HG03558 (cell line): ENCODE data around the gene PDZD8.
"Not testable (repeated sequence)": the region's sequence is repeated elsewhere in the genome, so short reads cannot be mapped to it uniquely, and the experiment has no call there.

Source experiments
- ATAC-seq: cut with Tn5 transposase; IDR thresholded peaks from one replicate; pipeline ENCODE4 v1.9.1; 2021; ENCODE audit warnings: moderate number of reproducible peaks; ENCODE audit not compliant: unreplicated experiment; ENCODE audit errors: extremely low read depth

PDZD8 gene

DNA sequence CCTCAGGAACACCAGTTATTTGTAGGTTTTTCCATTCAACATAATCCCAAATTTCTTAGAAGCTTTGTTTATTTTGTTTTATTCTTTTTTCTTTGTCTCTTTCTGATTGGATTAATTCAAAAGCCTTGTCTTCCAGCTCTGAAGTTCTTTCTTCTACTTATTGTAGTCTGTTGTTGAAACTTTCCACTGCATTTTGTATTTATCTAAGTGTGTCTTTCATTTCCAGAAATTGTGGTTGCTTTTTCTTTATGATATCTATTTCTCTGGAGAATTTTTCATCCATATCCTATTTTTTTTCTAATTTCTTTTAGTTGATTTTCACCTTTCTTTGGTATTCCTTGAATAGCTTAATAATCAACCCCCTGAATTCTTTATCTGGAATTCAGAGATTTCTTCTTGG is 75.8 kb downstream of the PDZD8 start:
- ATAC-seq, result no peak

DNA sequence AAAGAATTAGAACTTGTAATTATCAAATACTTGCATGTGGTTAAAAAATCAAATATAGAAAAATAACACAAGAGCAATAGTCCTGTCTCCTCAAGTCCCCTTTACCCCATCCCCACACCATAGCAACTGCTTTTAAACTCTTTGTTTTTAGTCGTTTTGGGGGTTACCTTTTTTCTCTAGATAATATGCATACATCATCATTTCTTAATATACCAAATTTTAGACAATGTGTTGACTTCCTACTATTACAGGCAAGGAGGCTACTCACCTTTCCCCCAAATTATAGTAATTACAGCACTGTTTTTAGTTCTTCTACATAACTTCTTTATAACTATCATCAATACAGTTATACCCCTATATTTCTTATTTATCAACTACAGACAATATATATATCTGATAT is 77.0 kb downstream of the PDZD8 start:
- no peak for ATAC-seq

DNA sequence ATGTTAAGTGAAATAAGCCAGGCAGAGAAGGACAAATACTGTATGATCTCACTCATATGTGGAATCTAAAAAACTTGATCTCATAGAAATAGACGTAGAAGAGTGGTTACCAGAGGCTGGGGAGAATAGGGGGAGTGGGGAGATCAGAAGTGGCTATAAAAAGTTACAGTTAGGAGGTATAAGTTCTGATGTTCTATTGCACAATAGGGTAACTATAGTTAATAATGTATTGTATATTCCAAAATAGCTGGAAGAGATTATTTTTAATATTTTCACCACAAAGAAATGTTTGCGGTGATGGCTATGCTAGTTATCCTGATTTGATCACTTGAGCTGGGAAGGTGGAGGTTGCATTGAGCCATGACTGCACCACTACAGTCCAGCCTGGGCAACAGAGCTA is 80.5 kb downstream of the PDZD8 start:
- no peak for ATAC-seq

DNA sequence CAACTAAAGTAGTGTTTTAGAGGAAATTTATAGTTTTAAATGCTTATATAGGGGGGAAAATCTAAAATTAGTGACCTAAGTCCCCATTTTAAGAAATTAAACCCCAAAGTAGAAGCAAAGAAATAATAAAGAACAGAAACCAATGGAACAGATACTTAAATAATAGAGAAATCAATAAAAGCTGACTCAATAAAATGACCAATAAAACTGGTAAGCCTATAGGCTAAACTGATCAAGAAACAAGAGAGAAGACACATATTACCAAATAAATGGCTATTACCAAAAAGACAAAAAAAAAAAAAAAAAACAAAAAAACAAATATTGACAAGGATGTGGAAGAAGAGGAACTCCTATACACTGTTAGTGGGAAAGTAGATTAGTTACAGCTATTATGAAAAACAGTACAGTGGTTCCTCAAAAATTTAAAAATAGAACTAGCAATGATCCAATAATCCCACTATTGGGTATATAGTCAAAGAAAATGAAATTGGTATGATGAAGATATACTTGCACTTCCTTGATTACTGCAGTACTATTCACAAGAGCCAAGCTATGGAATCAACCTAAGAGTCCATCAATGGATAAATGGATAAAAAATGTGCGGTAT is 81.1 kb downstream of the PDZD8 start:
- no peak for ATAC-seq

DNA sequence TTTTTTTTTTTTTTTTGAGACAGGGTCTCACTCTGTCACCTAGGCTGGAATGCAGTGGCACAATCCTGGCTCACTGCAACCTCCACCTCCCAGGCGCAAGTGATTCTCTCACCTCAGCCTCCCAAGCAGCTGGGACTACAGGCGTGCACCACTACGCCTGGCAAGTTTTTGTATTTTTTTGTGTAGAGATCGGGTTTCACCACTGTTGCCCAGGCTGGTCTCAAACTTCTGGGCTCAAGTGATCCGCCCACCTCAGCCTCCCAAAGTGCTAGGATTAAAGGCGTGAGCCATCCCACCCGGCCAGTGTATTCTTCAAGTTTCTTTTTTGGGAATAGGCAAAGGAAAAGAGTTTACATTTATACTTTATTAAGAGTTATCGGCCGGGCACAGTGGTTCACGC is 84.4 kb downstream of the PDZD8 start:
- not testable (repeated sequence) for ATAC-seq

DNA sequence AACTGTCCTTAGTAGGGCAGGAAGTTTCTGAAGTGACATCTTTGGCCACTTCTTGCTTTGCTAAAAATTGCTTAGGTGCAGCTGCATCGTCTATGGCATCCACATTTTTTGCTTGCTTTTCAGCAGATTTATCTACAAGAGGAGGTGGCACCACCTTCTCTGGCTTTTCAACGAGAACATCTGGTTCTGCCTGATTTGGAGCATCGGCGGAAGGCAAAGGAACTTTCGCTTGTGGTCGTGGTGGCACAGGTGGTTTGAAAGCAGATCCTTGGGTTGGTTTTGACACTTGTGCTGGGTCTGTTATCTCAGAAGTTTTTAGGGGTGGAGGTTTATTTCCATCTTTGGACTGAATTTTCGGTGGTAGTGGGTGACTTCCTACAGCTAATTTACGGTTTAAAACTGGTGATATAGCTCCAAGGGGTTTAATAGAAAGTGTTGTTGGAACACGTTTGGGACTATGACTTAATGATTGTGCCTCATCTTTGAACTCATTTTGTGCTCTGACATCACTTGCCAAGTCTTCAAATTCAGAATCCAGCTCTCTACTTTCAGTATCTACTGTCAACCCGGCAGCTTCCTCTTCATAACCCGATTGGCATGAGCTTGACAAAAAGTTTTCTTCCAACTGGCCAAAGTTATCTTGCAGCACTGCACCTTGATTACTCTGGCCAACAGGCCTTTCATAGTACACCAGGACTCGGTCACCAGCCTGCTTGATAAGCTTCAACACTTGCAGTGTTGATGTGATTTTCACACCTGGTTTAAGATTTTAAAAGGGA is 90.3 kb downstream of the PDZD8 start:
- no peak for ATAC-seq

DNA sequence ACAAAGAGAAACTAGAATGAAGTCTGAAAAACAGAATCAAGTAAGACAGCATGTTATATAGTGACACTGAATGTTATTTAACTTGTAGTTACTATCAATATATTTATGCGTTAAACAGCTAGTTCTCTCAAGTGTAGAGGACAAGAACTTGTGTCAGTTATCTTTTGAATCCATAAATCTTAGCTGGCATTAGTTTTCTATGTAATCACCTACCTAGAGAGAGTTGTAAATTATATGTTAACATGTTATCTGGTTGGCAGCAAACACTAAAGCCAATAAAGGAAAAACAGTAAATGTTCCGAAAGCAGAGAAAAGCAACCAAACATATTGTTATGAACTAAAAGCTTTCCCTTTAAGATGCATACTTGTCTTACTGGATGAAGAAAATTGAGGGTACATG is 97.6 kb downstream of the PDZD8 start:
- no peak for ATAC-seq

DNA sequence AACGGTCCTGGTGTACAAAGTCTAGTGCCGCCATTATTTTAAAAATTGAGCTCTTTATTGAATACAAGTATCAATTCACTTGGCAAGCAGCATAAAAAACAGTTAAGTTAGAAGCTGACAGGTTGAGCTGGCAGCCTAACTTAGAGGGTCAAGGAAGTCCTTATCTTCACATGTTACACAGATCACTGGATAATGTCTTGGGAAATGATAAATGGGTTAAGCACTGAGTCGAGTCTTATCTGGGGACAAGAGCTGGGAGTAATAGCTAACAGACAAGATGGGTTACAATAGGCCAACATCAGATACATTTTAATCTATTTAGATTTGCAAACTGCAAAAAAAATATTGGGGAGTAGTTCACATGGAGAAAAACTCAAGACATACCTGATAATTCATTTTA is 100.1 kb downstream of the PDZD8 start:
- ATAC-seq, result no peak

DNA sequence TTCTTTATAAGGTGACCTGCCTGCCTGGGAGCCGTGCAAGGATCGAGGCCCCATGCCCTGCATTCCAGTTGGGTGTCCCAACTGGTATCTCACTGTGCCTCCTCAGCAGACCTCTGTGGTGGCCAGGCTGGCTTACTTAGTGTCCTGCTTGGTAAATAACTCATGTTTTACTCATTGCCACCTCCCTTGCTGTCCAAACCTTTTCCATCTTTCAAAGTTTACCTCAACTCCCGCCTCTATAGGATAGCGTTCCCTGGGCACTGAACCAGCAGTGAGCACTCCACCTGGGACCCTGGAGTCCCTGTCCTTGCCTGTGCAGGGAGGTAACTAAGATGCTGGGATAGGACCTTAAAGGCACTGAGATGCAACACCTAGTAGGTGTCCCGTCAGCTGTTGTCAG is 100.7 kb downstream of the PDZD8 start:
- no peak for ATAC-seq

DNA sequence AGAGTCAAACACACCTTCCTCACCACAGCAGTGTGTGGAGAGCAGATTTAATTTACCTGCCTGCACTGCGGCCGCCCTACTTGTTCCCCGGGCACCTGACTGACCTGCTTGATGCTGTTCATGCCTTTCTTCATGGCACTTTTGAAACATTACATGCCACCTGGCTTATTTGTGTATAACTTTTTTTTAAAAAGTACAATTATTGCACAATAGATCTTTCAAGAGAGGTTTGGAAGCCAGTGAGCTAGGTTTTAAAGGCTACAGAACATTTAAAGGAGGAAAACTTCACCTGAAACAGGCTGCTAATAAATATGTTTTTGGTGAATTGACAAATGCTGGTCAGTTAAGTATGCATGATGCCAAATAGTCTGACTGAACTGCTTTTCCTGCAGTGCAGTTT is 101.3 kb downstream of the PDZD8 start:
- ATAC-seq, result no peak

DNA sequence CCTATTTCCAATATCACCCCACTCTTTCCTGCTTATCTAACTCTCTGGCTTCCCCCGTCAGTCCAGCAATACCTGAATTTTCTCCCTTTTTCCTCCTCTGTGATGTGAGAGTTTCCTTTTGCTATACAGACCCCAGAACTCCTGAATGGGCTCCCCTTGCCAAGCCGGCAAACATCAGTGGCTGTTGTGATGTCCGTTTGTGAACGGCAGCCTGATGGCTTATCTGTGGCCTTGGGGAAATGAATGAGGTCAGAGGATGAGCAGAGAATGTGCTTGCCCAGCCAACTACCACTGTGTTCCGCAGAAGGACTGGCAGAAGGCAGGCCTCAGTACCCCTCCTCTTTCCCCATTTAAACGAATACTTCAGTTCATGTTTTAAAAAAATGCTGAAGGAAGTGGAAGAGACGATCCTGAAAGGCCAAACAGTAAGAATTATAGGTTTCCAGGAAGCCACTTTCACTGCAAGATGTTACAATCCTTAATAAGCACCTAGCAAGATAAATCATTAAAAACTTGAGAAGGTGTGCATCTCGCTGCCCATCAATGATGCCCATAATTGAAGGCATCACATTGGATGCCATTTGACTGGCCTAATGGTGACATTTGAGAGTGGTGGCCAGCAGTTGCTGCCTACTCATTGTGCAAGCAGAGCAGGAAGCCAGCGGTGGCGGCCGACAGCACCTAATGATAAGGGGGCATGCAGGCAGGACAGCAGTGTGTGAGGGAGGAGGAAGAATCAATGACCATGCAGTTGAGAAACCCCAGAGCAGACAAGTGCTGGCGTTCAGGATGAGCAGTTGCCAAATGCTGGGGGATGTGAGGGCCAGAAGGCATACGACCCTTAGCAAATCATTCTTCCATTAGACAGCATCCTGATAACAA is 102.8 kb downstream of the PDZD8 start:
- no peak for ATAC-seq

DNA sequence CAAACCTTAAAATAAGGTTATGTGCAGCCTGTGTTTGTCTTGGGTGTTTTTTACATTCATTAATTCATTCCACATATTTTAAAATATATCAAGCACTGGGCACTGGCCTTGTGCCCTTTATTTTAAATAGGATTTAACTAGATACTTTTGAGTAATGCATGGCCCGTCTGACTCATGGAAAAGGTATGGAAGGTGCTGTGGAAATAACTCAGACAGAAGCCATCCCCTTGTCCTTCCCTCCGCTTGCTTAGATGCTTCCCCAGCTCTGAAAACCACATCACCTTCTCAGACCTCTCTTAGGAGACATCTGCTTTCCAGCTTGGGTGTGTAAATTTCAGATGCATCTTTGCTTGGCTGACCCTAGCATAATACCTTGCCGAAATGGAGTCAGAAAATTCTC is 103.8 kb downstream of the PDZD8 start:
- no peak for ATAC-seq

DNA sequence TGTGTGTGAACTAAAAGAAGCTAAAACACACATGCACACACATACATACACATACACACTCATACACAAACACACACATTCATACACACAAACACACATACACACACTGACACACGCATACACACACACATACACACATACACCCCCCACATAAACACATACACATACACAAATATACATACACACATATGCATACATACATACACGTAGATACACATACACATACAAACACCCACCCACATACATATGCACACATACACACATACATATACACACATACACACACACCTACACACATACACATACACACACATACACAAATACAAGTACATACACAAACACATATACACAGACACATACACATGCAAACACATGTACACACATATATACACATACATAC is 106.3 kb downstream of the PDZD8 start:
- ATAC-seq, result no peak

DNA sequence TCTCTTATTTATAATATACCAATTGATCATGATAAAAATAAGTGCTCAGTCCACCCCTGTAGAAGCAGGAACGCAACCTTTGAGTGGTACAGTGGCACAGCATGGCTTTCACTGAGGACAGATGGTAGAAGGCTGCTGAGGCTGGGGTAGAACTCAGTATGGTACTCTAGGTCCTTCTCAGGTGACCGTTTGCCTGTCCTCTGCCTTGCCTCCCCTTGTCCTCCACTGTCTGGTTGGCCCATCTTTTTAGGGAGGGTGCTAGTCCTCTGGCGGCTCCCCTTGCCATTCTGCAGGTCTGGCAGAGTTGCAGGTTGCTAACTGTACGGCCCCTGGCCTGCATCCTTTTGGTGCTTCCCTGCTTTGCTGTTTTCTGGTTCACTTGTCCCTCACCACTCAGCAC is 107.0 kb downstream of the PDZD8 start:
- no peak for ATAC-seq

DNA sequence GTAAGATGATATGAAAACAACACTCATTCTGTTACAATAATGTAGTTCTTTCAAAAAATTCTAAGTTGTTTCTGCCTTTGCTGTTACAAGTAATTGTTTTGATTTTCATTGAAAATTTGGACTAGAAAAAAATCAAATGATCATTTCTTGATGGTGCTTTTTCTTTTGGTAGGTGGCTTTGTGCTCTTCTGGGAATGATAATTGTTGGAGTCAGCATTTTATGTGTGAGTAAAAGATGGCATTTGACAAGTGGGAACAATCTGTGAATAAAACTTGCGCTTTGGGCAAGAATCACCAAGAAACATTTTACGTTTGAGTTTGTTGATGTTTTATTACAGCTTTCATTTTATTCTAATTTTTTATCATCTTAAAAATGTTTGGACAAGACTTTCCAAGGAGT is 108.4 kb downstream of the PDZD8 start:
- ATAC-seq, result no peak

DNA sequence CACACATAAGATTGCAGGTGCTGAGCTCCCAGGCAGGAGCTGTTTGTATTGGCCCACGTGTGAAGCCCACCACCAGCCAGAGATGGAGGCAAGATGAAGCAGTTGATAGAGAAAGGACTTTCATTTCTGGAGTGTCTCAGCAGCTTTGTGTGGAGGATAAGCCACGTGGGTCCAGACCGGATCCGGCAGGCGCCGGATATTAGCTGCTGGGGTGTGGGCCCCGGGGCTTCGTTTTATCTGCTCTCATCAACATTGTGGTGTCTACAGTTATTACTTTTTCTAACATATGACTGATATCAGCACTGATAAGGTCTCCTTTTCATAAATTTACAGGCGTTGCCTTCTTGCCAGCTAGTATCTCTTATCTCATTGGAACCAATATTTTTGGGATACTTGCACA is 108.8 kb downstream of the PDZD8 start:
- no peak for ATAC-seq

DNA sequence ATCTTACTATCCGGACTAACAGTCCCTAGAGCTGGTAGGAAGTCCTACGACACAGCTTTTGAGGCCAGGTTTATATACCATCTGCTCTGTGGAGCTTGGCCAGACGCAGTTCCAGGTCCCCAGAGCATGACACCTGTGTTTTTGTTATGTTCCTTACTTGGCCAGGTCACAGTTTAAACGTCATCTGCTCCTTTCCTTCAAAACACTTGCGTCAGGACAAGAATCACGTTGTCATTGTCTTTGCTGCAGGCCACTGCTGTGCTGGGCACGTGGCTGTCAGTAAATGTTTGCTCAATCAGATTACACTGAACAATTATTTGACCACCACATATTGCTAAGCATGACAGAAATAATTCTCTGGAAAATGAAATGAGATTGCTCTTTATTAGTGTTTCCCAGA is 110.5 kb downstream of the PDZD8 start:
- no peak for ATAC-seq

DNA sequence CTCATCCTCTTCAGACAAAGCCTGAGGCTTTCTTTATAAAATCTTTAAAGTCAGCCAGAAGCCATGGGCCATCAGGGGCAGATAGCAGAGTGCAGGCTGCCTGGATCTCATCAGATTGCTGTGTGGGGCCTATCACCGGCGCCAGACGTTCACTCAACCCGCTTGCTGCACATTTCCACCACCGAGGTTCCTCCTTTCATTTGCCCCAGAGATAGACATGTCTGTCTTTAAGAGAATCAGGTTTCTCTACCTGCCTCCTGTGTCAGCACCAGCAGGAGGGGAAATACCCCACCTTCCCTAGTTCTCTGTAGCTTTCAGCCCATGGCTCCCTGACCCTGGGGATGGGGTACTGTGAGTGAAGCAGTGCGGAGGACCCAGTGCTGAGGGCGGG is 112.3 kb downstream of the PDZD8 start:
- ATAC-seq, result no peak

DNA sequence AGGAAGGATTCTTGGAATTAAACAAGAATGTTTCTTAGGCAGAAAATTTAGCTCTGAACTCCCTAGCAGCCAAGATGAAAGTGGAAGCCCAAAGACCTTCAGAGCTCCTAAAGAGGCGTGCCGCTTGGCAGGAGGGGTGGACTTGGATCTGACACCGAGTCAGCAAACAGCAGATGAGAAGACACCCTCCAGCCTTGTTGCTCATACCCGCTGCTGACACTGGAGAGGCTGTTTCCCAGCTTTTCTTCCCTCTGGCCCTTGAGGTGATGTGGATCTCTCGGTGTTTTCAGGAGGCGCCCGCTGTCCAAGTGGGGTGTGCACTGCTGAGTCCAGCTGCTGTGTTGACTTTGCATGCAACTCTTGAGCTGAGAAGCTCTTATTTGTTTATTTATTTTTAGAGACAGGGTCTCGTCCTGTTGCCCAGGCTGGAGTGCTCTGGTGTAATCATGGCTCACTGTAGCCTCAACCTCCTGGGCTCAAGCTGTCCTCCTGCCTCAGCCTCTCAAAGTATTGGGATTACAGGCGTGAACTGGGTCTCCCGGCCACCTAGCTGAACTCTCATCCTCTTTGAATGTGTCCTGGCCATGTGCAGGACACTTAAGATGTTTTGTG is 112.8 kb downstream of the PDZD8 start:
- ATAC-seq, result no peak

DNA sequence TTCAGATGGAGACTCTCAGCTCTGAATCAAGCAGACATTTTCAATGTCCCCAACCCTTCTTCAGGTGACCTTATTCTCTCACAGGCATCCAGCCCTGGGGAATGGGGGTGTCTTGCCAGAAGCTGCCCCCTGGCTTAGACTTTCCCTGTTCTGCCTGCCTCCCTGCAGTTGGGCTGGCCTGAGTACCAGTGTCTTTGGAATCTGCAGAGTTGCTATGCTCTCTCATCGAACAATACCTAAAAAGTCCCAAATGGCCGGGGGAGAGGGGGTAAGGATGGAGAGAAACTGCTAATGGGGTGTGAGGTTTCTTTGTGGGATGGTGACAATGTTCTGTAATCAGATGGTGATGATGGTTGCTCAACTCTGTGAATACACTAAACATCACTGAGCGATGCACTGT is 113.7 kb downstream of the PDZD8 start:
- ATAC-seq, result no peak

DNA sequence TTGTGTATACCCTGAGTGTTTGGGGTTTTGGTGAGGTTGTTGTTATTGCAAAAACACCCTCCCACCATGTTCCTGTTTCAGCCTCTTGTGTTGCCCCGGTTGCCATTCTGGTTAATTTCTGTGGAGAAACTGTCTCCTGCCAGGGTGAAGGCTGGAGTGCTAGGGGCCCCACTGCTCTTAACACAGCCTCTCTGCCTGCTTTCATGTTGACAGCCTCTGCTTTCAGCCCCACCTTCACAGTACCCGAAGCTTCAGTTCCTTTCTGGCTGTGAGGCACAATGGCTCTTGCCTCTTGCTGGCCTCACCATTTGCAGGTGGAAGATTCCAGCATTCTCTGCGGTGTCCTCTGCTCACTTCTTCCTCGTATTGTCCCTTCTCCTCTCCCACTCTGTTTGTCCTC is 115.2 kb downstream of the PDZD8 start:
- ATAC-seq, result no peak
